GM23248 (cell line): ENCODE results near the gene RCAN3. TPM values are rescaled to one million over a fixed set of nuclear protein-coding genes. Genes with fewer than 3 reads are reported as not detected.
"Not testable (repeated sequence)": the region's sequence is repeated elsewhere in the genome, so short reads cannot be mapped to it uniquely, and the experiment has no call there.

Experiments used
- DNase-seq: peaks from one replicate; pipeline ENCODE4 v3.0.0-alpha.2; 2015
- H2AFZ ChIP-seq: fragments of 200-600 bp; sonication (generic); 2 replicates; pipeline ENCODE4 v1.6.1; 2016; ENCODE audit warnings: antibody characterized with exemption
- H3F3A ChIP-seq: fragments of 200-600 bp; sonication (generic); 2 replicates; pipeline ENCODE4 v1.6.1; 2016; ENCODE audit warnings: mild to moderate bottlenecking, antibody characterized with exemption, mixed run types; ENCODE audit not compliant: insufficient read depth
- H3K27ac ChIP-seq: fragments of 200-600 bp; sonication (generic); 2 replicates; pipeline ENCODE4 v1.5.1; 2016; ENCODE audit warnings: mild to moderate bottlenecking
- H3K27me3 ChIP-seq: fragments of 200-600 bp; sonication (generic); replicated peaks from 2 replicates; pipeline ENCODE4 v1.6.1; 2016; ENCODE audit warnings: mild to moderate bottlenecking; ENCODE audit not compliant: insufficient read depth
- H3K36me3 ChIP-seq: fragments of 200-600 bp; sonication (generic); 2 replicates; pipeline ENCODE4 v1.6.1; 2016; ENCODE audit warnings: low read depth, mild to moderate bottlenecking
- H3K4me1 ChIP-seq: fragments of 200-600 bp; sonication (generic); 2 replicates; pipeline ENCODE4 v1.6.1; 2016; ENCODE audit warnings: mild to moderate bottlenecking; ENCODE audit not compliant: insufficient read depth
- H3K4me2 ChIP-seq: fragments of 200-600 bp; sonication (generic); one replicate; pipeline ENCODE4 v1.6.1; 2016; ENCODE audit warnings: mild to moderate bottlenecking; ENCODE audit not compliant: unreplicated experiment
- H3K4me3 ChIP-seq: fragments of 200-600 bp; sonication (generic); 2 replicates; pipeline ENCODE4 v1.5.1; 2016; ENCODE audit warnings: mild to moderate bottlenecking
- H3K79me2 ChIP-seq: fragments of 200-600 bp; sonication (generic); 2 replicates; pipeline ENCODE4 v1.6.1; 2016; ENCODE audit warnings: mild to moderate bottlenecking; ENCODE audit not compliant: insufficient read depth
- H3K9ac ChIP-seq: fragments of 200-600 bp; sonication (generic); 2 replicates; pipeline ENCODE4 v1.6.1; 2016; ENCODE audit warnings: mild to moderate bottlenecking
- H3K9me2 ChIP-seq: fragments of 200-600 bp; sonication (generic); 2 replicates; pipeline ENCODE4 v1.6.1; 2016; ENCODE audit warnings: mixed run types, mild to moderate bottlenecking, moderate library complexity; ENCODE audit not compliant: insufficient read depth
- H3K9me3 ChIP-seq: fragments of 200-600 bp; sonication (generic); one replicate; pipeline ENCODE4 v1.6.1; 2017; ENCODE audit warnings: low read depth
- H4K20me1 ChIP-seq: fragments of 200-600 bp; sonication (generic); 2 replicates; pipeline ENCODE4 v1.6.0; 2016; ENCODE audit not compliant: insufficient read depth
- EZH2 ChIP-seq: fragments of 200-600 bp; sonication (generic); IDR thresholded peaks from 2 replicates; pipeline ENCODE4 v1.6.1; 2018; ENCODE audit warnings: antibody characterized with exemption, mild to moderate bottlenecking; ENCODE audit not compliant: insufficient read depth, poor library complexity, severe bottlenecking
- EZH2phosphoT487 ChIP-seq: fragments of 200-600 bp; sonication (generic); IDR thresholded peaks from 2 replicates; pipeline ENCODE4 v1.6.1; 2018; ENCODE audit warnings: antibody characterized with exemption, moderate library complexity, mild to moderate bottlenecking, low read depth; ENCODE audit not compliant: insufficient read depth
- WGBS, 2 experiments: methylation state at CpG; one replicate each; pipeline ENCODE4 v1.1.6; 2015 to 2017; ENCODE audit warnings: low lambda C conversion rate in 2 of 2, low coverage in 1 of 2; ENCODE audit errors: missing lambda C conversion rate in 2 of 2; 5-methylcytosine and 5-hydroxymethylcytosine counted together
- in situ Hi-C: fragments of 300-500 bp; cut with MboI; formaldehyde crosslinking; loops from 2 replicates; pipeline ENCODE4 v1.15.0; 2020
- polyA plus RNA-seq: library from polyadenylated mRNA; unstranded; fragments of >200 nt; fragmentation: Nextera tagmentation; extraction: Ambion mirVana; gene quantifications from 2 replicates; pipeline ENCODE4 v1.2.1, GENCODE V29; 2016
- total RNA-seq: library from RNA; depleted of rRNA; stranded (reverse); fragments of >200 nt; shearing (Covaris generic); gene quantifications from 2 replicates; pipeline ENCODE4 v1.2.3, GENCODE V29; 2014

Gene RCAN3
- total and polyA plus RNA-seq, 2 experiments from 2014 or later: 7.9 to 10.8 TPM

GRCh38 chr1:24457866-24458265, 44.8 kb upstream of the RCAN3 start:
- no peaks in the 10 kb centered on the region for H3K9me2 ChIP-seq

DNA sequence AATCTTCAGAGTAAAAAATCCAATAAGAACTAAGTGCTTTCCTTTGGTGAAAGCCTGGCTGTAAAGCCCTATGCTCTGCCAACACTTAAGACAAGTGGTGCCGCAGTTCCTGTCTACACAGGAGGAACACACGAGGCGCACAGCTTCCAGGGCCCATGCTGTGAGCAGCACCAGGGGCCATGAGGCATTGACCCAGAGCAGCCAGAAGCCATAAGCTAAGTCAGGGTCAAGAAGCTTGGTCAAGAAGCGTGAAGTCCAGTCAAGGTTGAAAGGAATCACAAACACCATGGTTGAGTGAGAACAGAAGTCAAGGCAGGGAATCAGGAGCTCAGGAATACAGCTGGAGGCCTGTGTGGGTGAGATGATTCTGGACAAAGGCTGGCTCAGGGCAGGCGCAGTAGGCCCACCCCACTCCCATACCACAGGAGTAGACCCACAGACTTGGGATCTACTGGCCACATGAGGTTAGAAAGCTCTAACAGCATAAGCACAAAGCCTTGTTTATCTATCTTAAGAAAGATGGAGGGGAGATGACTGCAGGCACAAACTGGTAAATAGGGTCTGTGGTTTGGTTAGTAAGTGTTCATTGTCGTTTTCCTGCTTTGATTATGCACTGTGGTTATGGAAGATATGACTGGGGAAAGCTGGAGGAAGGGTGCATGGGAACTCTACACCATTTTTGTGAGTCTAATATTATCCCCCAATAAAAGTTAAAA, 42.9 kb upstream of the RCAN3 start:
- H4K20me1 ChIP-seq: no peaks in the 10 kb centered on the region
- no peak overlapping the region for H3K4me2 ChIP-seq
- TF ChIP-seq EZH2phosphoT487: no peak
- no peak for TF ChIP-seq EZH2
- in situ Hi-C loops: no loop called here
- H3K79me2 ChIP-seq: no peaks in the 10 kb centered on the region
- 90 to 93% methylated on average over 6 of the region's 6 CpGs for WGBS, 2 experiments
- peaks cover 22% of the 10 kb centered on the region for H3F3A ChIP-seq
- peaks cover 12% of the 10 kb centered on the region for H3K4me1 ChIP-seq
- no peaks in the 10 kb centered on the region for H3K27me3 ChIP-seq
- no peak overlapping the region for H2AFZ ChIP-seq
- no peak overlapping the region for H3K4me3 ChIP-seq
- no peak overlapping the region for H3K9ac ChIP-seq
- no peak for DNase-seq
- H3K27ac ChIP-seq: no peak overlapping the region
- no peaks in the 10 kb centered on the region for H3K9me3 ChIP-seq
- peaks cover 35% of the 10 kb centered on the region for H3K36me3 ChIP-seq
- no peaks in the 10 kb centered on the region for H3K9me2 ChIP-seq

More at GRCh38 chr1:24457866-24458265, 44.8 kb upstream of the RCAN3 start:
- Histone ChIP-seq H4K20me1 (no peaks in the 10 kb centered on the region), H3K4me2 (no peak overlapping the region), H3K79me2 (no peaks in the 10 kb centered on the region), H3K4me3 (no peak overlapping the region), H3K27me3 (no peaks in the 10 kb centered on the region), H3K36me3 (peaks cover 35% of the 10 kb centered on the region), H3K27ac (no peak overlapping the region), H3F3A (peaks cover 4% of the 10 kb centered on the region), H2AFZ (no peak overlapping the region), H3K4me1 (no peaks in the 10 kb centered on the region), H3K9me3 (no peaks in the 10 kb centered on the region), H3K9ac (no peak overlapping the region)
- WGBS, 2 experiments: 96 to 100% methylated on average over 3 of the region's 3 CpGs
- TF ChIP-seq EZH2 (no peak), EZH2phosphoT487 (no peak)
- no peak for DNase-seq
- in situ Hi-C loops: no loop called here

- WGBS, 2 experiments: 90 to 94% methylated on average over 4 of the region's 4 CpGs
- H3K27me3 ChIP-seq: not testable (repeated sequence)
- H3K36me3 ChIP-seq: peaks cover 32% of the 10 kb centered on the region
These were observed 40.5 kb upstream of the RCAN3 start for GRCh38 chr1:24462128-24462527.

DNA sequence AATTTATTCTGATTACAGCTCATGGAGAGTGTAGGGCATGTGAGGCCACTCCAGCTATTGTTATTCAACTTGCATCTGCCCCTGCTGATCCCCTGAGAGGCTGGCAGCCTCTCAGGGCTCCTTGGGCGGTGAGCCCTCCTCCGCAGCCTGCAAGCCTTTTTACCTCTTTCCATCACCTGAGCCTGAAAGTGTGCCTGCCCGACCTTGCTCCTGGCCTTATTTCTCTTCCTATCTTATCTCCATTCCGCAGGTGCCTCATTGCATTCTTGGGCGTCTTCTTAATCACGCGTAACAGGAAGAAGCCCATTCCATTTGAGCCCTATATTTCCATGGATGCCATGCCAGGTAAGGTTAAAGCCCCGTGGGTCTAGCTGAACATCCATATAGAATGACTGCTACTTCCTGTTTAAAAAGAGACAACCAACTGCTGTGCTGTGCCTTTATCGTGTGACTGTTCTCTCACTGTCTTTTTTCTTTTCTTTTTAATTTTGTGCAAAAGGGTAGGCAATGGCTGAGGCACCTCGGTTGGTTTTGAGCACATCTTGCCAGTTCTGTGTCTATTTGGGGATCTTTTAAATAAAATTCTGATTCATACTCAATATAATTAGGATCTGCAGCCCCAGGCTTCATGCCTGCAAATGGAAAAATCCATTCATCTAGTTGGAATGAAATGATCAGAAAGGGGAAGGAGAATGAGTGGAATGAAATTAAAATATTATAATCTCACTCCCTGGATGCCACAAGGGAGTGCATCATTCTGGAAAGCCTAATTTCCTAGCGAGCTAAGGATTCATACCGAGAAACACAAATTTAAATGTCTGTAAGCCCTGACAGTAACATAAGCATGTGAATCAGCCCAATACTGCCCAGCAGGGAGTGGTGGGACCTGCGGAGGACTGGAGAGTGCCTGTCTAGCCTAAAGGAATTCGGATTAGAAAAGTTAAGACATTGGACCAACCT, 38.6 kb upstream of the RCAN3 start:
- Histone ChIP-seq H3K4me3 (peak overlapping the region; percentile 16; the same call in 1 of the 2 replicates), H3K9me3 (no peaks in the 10 kb centered on the region), H3K36me3 (peaks cover 28% of the 10 kb centered on the region), H3K9ac (no peak overlapping the region), H3F3A (peaks cover 25% of the 10 kb centered on the region), H3K4me1 (peaks cover 17% of the 10 kb centered on the region), H3K79me2 (no peaks in the 10 kb centered on the region), H3K27ac (peak overlapping the region; percentile 45), H3K9me2 (no peaks in the 10 kb centered on the region), H2AFZ (no peak overlapping the region), H4K20me1 (no peaks in the 10 kb centered on the region), H3K27me3 (no peaks in the 10 kb centered on the region), H3K4me2 (peak overlapping the region; percentile 4)
- 47% methylated on average over 14 of the region's 14 CpGs for WGBS, 2 experiments
- TF ChIP-seq EZH2 (no peak), EZH2phosphoT487 (no peak)
- DNase-seq: peak; percentile 76
- in situ Hi-C loops: no loop called here

More at GRCh38 chr1:24462128-24462527, 40.5 kb upstream of the RCAN3 start:
- H2AFZ ChIP-seq, H3K9me3 ChIP-seq, in situ Hi-C loops, H3K4me2 ChIP-seq, H3K27ac ChIP-seq, H3K79me2 ChIP-seq, H4K20me1 ChIP-seq, H3K4me3 ChIP-seq, H3K9ac ChIP-seq, H3K9me2 ChIP-seq: not testable (repeated sequence)
- peaks cover 25% of the 10 kb centered on the region for H3F3A ChIP-seq
- DNase-seq: peak; percentile 76
- H3K4me1 ChIP-seq: peaks cover 17% of the 10 kb centered on the region
